HEK293 (cell line): ENCODE measurements around the gene FRRS1L.

Experiments used
- CTCF ChIA-PET: fragments of 350-600 bp; formaldehyde crosslinking; extraction: SDS; loops from one replicate; lab custom pipeline; 2021; ENCODE audit warnings: antibody characterized with exemption; lab: Yijun Ruan, JAX
- POLR2A ChIA-PET: fragments of 300-600 bp; formaldehyde crosslinking; extraction: SDS; loops from one replicate; lab custom pipeline; 2020; ENCODE audit warnings: antibody characterized with exemption, inconsistent platforms; lab: Yijun Ruan, JAX
- H3K27ac ChIP-seq: fragments of 200-500 bp; sonication (Bioruptor generic); 2 replicates; pipeline ENCODE4 v1.5.1; 2014; ENCODE audit warnings: low read depth, low read length, control low read depth, inconsistent platforms; ENCODE audit errors: extremely low read depth
- H3K36me3 ChIP-seq, 2 experiments: fragments of 200-500 bp in 1 of 2; sonication (Bioruptor generic) in 1 of 2; 1 replicate in 1 of 2; 2 replicates in 1 of 2; pipeline ENCODE4 v1.5.1; 2014 to 2017; ENCODE audit warnings: inconsistent platforms in 2 of 2, low read length in 2 of 2; ENCODE audit not compliant: control insufficient read depth in 2 of 2, insufficient read depth in 1 of 2
- H3K4me1 ChIP-seq: fragments of 200-500 bp; sonication (Bioruptor generic); 2 replicates; pipeline ENCODE4 v1.5.1; 2014; ENCODE audit warnings: mild to moderate bottlenecking, low read length, inconsistent platforms; ENCODE audit not compliant: control insufficient read depth, insufficient read depth
- H3K4me3 ChIP-seq: 2 replicates; pipeline ENCODE4 v1.5.1; 2011; ENCODE audit warnings: low read depth, mild to moderate bottlenecking, control low read depth, low read length, moderate library complexity
- H3K9me3 ChIP-seq: fragments of 200-500 bp; sonication (Bioruptor generic); 2 replicates; pipeline ENCODE4 v1.5.1; 2014; ENCODE audit warnings: low read depth, low read length, inconsistent platforms; ENCODE audit not compliant: control insufficient read depth, insufficient read depth
- AEBP2 ChIP-seq: fragments of 450-650 bp; formaldehyde crosslinking; IDR thresholded peaks from 2 replicates; pipeline ENCODE4 v1.5.1; 2016; ENCODE audit warnings: missing biosample characterization, missing genetic modification characterization, borderline replicate concordance
- BCL11A ChIP-seq: fragments of 450-650 bp; formaldehyde crosslinking; IDR thresholded peaks from 2 replicates; pipeline ENCODE4 v1.5.1; 2016; ENCODE audit warnings: low read depth, missing biosample characterization, missing genetic modification characterization
- BCL6B ChIP-seq: fragments of 450-650 bp; formaldehyde crosslinking; IDR thresholded peaks from 2 replicates; pipeline ENCODE4 v1.5.1; 2017; ENCODE audit warnings: missing biosample characterization, missing genetic modification characterization
- CTCF ChIP-seq: fragments of 450-650 bp; formaldehyde crosslinking; IDR thresholded peaks from 2 replicates; pipeline ENCODE4 v1.5.1; 2016; ENCODE audit warnings: missing biosample characterization, missing genetic modification characterization
- EGR2 ChIP-seq: fragments of 450-650 bp; formaldehyde crosslinking; IDR thresholded peaks from 2 replicates; pipeline ENCODE4 v1.5.1; 2016; ENCODE audit warnings: low read depth, missing biosample characterization, missing genetic modification characterization
- FEZF1 ChIP-seq: fragments of 450-650 bp; formaldehyde crosslinking; IDR thresholded peaks from 2 replicates; pipeline ENCODE4 v1.5.1; 2016; ENCODE audit warnings: missing biosample characterization, missing genetic modification characterization
- KLF10 ChIP-seq: fragments of 450-650 bp; IDR thresholded peaks from 2 replicates; pipeline ENCODE4 v1.5.1; 2018; ENCODE audit warnings: missing biosample characterization, mild to moderate bottlenecking, missing genetic modification characterization
- KLF9 ChIP-seq: fragments of 450-650 bp; formaldehyde crosslinking; IDR thresholded peaks from 2 replicates; pipeline ENCODE4 v1.5.1; 2016; ENCODE audit warnings: missing biosample characterization, missing genetic modification characterization, low read depth
- OSR2 ChIP-seq: fragments of 450-650 bp; formaldehyde crosslinking; IDR thresholded peaks from 2 replicates; pipeline ENCODE4 v1.5.1; 2016; ENCODE audit warnings: missing biosample characterization, missing genetic modification characterization
- PRDM6 ChIP-seq: fragments of 450-650 bp; formaldehyde crosslinking; IDR thresholded peaks from 2 replicates; pipeline ENCODE4 v1.5.1; 2017; ENCODE audit warnings: missing biosample characterization, missing genetic modification characterization
- SP7 ChIP-seq: fragments of 450-650 bp; formaldehyde crosslinking; IDR thresholded peaks from 2 replicates; pipeline ENCODE4 v1.5.1; 2016; ENCODE audit warnings: missing biosample characterization, missing genetic modification characterization
- TCF7L2 ChIP-seq: IDR thresholded peaks from 2 replicates; pipeline ENCODE4 v1.6.1; 2011; ENCODE audit warnings: low read depth, mild to moderate bottlenecking, inconsistent platforms, low read length, moderate library complexity, borderline replicate concordance
- ZBTB20 ChIP-seq: fragments of 450-650 bp; formaldehyde crosslinking; IDR thresholded peaks from 2 replicates; pipeline ENCODE4 v1.5.1; 2016; ENCODE audit warnings: missing biosample characterization, missing genetic modification characterization
- ZFP41 ChIP-seq: fragments of 450-650 bp; formaldehyde crosslinking; IDR thresholded peaks from 2 replicates; pipeline ENCODE4 v1.5.1; 2016; ENCODE audit warnings: missing biosample characterization, missing genetic modification characterization, borderline replicate concordance
- ZNF10 ChIP-seq: fragments of 450-650 bp; formaldehyde crosslinking; IDR thresholded peaks from 2 replicates; pipeline ENCODE4 v1.5.1; 2017; ENCODE audit warnings: missing biosample characterization, missing genetic modification characterization
- ZNF138 ChIP-seq: fragments of 450-650 bp; formaldehyde crosslinking; IDR thresholded peaks from 2 replicates; pipeline ENCODE4 v1.5.1; 2016; ENCODE audit warnings: missing biosample characterization, missing genetic modification characterization, borderline replicate concordance
- ZNF157 ChIP-seq: fragments of 450-650 bp; formaldehyde crosslinking; IDR thresholded peaks from 2 replicates; pipeline ENCODE4 v1.5.1; 2016; ENCODE audit warnings: missing biosample characterization, missing genetic modification characterization
- ZNF362 ChIP-seq: fragments of 450-650 bp; formaldehyde crosslinking; IDR thresholded peaks from 2 replicates; pipeline ENCODE4 v1.5.1; 2016; ENCODE audit warnings: missing biosample characterization, missing genetic modification characterization
- ZNF548 ChIP-seq: fragments of 450-650 bp; formaldehyde crosslinking; IDR thresholded peaks from 2 replicates; pipeline ENCODE4 v1.5.1; 2016; ENCODE audit warnings: missing biosample characterization, missing genetic modification characterization
- ZNF549 ChIP-seq: fragments of 450-650 bp; IDR thresholded peaks from 2 replicates; pipeline ENCODE4 v1.5.1; 2018; ENCODE audit warnings: missing biosample characterization, missing genetic modification characterization, mild to moderate bottlenecking, inconsistent platforms, moderate library complexity
- ZNF600 ChIP-seq: fragments of 450-650 bp; formaldehyde crosslinking; IDR thresholded peaks from 2 replicates; pipeline ENCODE4 v1.5.1; 2016; ENCODE audit warnings: missing biosample characterization, missing genetic modification characterization
- ZNF792 ChIP-seq: fragments of 450-650 bp; formaldehyde crosslinking; IDR thresholded peaks from 2 replicates; pipeline ENCODE4 v1.5.1; 2016; ENCODE audit warnings: missing biosample characterization, missing genetic modification characterization
- ZXDB ChIP-seq: fragments of 450-650 bp; formaldehyde crosslinking; IDR thresholded peaks from 2 replicates; pipeline ENCODE4 v1.5.1; 2016; ENCODE audit warnings: missing biosample characterization, missing genetic modification characterization

Gene FRRS1L

GRCh38 chr9:109098171-109098959 is 68.7 kb downstream of the FRRS1L start:
- H3K9me3 ChIP-seq: no peaks in the 10 kb centered on the region
- H3K36me3 ChIP-seq: peaks cover 0 to 46% of the 10 kb centered on the region in 2 experiments; a peak in 1 of 3 replicates
- ChIA-PET CTCF (interaction anchor here (0.6 to 0.9 kb wide), 4 partner anchors 9 to 28 kb away, joined by 3 to 5 read pairs (median 4); no protein-coding TSS in a partner anchor), POLR2A (interaction anchor here (0.7 kb wide), 1 partner anchor 827 kb away, joined by 3 read pairs; no protein-coding TSS in a partner anchor)
- peak overlapping the region; percentile 50 for H3K27ac ChIP-seq
- H3K4me3 ChIP-seq: no peak overlapping the region
- no peak for TF ChIP-seq TCF7L2
- TF ChIP-seq SP7 (tag by site-specific recombination): peak; percentile 51; the same call in 1 of the 2 replicates
- TF ChIP-seq PRDM6 (tag by site-specific recombination): peak; percentile 81
- no peak for TF ChIP-seq ZNF157 (tag by site-specific recombination)
- TF ChIP-seq ZXDB (tag by site-specific recombination): peak; percentile 30; the same call in 1 of the 2 replicates
- TF ChIP-seq BCL11A: no peak
- TF ChIP-seq ZNF548 (tag by site-specific recombination): no peak
- peak; percentile 21; the same call in 1 of the 2 replicates for TF ChIP-seq CTCF (tag by site-specific recombination)
- TF ChIP-seq ZBTB20: peak; percentile 23; the same call in 1 of the 2 replicates
- peak; percentile 79; the same call in 1 of the 2 replicates for TF ChIP-seq ZNF10 (tag by site-specific recombination)
- TF ChIP-seq ZNF362: peak; percentile 59; the same call in 1 of the 2 replicates
- peak; percentile 35; the same call in 1 of the 2 replicates for TF ChIP-seq ZNF600 (tag by site-specific recombination)
- TF ChIP-seq ZNF549 (tag by site-specific recombination): no peak
- no peak for TF ChIP-seq AEBP2 (tag by site-specific recombination)
- peak; percentile 49; the same call in 1 of the 2 replicates for TF ChIP-seq OSR2 (tag by site-specific recombination)
- peak; percentile 83 for TF ChIP-seq FEZF1
- TF ChIP-seq KLF10 (tag by site-specific recombination): no peak
- H3K4me1 ChIP-seq: peaks cover 14% of the 10 kb centered on the region

GRCh38 chr9:109097146-109097545 is 69.9 kb downstream of the FRRS1L start:
- no peak overlapping the region for H3K4me3 ChIP-seq
- peaks cover 0 to 49% of the 10 kb centered on the region in 2 experiments; a peak in 1 of 3 replicates for H3K36me3 ChIP-seq
- ChIA-PET CTCF (interaction anchor here (0.6 to 1.0 kb wide), 3 partner anchors 25 to 73 kb away, joined by 3 read pairs; no protein-coding TSS in a partner anchor), POLR2A (interaction anchor here (0.9 to 1.5 kb wide), 2 partner anchors 13 to 22 kb away, joined by 5 to 8 read pairs; partner anchors contain the start of gene TMEM245)
- peaks cover 14% of the 10 kb centered on the region for H3K4me1 ChIP-seq
- no peaks in the 10 kb centered on the region for H3K9me3 ChIP-seq
- no peak overlapping the region for H3K27ac ChIP-seq
- TF ChIP-seq OSR2 (tag by site-specific recombination) (no peak), EGR2 (no peak), KLF9 (no peak), ZFP41 (tag by site-specific recombination) (no peak), ZNF10 (tag by site-specific recombination) (no peak), BCL6B (no peak), ZNF792 (no peak), ZNF138 (no peak)
